Measurements from ENCODE around the gene ANKRD12.

The ANKRD12 gene

DNA sequence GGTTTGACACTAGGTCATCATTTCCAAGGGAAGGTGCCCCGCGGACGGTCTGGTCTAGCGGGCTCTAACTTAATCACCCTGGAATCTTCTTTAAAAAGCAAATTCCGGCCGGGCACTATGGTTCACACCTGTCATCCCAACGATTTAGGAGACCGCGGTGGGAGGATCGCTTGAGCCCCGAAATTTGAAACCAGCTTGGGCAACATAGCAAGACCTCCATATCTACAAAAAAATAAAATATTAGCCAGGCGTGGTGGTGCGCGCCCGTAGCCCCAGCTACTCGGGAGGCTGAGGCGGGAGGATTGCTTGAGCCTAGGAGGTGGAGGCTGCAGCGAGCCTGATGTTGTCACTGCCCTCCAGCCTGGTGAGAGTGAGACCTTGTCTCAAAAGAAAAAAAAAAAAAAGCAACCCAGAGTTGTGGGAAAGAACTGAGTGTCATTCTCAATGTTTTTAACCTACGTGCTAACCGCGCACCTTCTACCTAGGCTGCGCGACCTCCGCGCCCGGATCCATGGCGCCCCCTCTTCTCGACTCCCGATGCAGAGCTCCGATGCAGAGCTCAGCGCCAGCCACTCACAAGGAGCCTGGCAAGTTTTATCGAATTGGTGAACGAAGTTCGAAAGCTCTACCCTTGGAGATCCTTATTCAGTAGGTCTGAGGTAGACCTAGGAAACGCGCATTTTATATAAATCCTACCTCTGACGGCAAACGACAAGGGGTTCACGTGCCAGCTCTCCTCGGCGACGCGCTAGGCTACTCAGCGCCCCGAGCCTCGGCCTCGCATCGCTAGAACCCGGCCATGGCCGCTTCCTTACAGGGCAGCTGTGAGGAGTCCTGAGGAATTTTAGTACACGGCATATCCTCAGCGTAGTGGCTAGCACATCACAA is 197.1 kb downstream of the ANKRD12 start:
- FAIRE-seq (no peak), DNase-seq (ENCODE audit: insufficient read length, low spot score) (peak; percentile 40)

GRCh38 chr18:9334329-9334972 is 197.9 kb downstream of the ANKRD12 start, which contains the start of gene TWSG1:
TWSG1 (plus strand) TSS chr18:9334773; CDS start chr18:9337230, 2,457 bp downstream.
- DNase-seq (ENCODE audit: insufficient read length, low spot score) (peak; percentile 90), FAIRE-seq (peak; percentile 88)

DNA sequence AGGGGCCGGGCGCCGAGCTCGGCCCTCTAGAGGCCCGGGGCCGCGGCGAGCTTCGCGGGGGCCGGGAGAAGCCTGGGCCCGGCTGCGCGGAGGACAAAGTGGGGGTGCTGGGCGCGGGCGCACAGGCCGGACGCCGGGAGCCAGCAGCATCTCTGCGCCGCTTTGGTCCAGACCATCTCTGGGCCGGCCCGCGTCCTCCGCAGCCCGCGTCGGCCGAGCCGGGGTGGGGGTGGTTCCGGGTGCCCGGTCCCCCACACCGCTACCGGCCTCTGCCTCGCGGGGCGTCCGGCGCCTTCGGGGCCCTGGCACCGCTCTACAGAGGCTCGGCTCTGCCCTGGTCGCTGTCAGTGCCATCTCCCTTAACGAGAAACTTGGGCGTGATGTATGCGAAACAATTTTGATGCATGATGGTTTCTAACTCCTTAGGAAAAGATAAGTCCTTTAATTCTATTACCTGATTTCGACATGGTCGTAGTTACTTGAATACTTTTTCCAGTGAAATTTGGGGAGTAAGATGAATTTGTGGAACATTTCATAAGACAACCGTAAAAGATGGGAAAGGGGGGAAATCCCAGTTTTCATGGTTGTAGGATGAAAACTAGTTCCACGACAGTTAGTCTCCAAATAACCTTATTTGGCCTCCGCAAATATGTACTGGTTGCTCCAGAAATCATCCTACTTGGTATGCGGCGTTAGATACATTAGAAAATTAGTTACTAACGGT is 198.6 kb downstream of the ANKRD12 start:
- peak; percentile 32 for DNase-seq (ENCODE audit: insufficient read length, low spot score)

More for the DNA sequence above, 198.6 kb downstream of the ANKRD12 start:
- FAIRE-seq: no peak

All from HTR-8/SVneo (cell line).